WTC11 (cell line): ENCODE measurements around the gene SPEF1.

Source experiments
- CTCF ChIP-seq: fragments of 200-600 bp; IDR thresholded peaks from 2 replicates; pipeline ENCODE4 v1.8.0; 2022; ENCODE audit warnings: antibody characterized with exemption
- E2F1 ChIP-seq: sonication (generic); formaldehyde crosslinking; IDR thresholded peaks from 2 replicates; pipeline ENCODE4 v1.8.0; 2022; ENCODE audit warnings: mild to moderate bottlenecking, missing genetic modification reagents
- E2F4 ChIP-seq: sonication (generic); formaldehyde crosslinking; IDR thresholded peaks from 2 replicates; pipeline ENCODE4 v1.8.1; 2022; ENCODE audit warnings: low read depth, mild to moderate bottlenecking, moderate library complexity, missing genetic modification reagents, borderline replicate concordance

DNA sequence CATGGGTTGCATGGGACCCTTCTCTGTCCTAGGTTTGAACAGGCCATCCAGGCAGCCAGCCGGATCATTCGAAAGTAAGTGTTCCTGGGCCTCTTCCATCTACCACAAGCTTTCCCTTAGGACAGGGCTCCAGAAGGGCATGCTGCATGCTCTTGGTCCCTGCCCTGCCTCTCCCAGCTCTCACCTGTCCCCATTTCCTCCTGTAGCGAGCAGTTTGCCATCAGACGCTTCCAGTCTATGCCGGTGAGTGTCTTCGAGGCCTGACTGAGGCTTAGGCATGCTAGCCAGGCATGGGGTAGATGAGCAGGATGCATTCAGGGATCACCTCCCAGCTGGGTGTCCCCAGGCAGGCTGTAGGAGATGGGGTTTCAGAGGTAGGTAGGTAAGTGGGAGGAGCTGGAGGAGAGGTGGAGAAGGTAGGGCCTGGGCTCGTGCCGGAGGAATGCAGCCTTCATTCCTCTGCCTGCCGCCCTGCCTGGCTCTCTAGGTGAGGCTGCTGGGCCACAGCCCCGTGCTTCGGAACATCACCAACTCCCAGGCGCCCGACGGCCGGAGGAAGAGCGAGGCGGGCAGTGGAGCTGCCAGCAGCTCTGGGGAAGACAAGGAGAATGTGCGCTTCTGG, 19.1 kb upstream of the SPEF1 start:
- TF ChIP-seq CTCF (no peak), E2F1 (no peak), E2F4 (CRISPR knock-in tag) (no peak)
